Measurements from ENCODE around the gene NOL8. TPM values are rescaled to one million over a fixed set of nuclear protein-coding genes. Genes with fewer than 3 reads are reported as not detected.
A peak's percentile ranks its signal among the peaks of the same experiment; 100 is the strongest.

The NOL8 gene
- total and polyA plus RNA-seq, 2 experiments from 2014 or later = 26.0 to 42.7 TPM

DNA sequence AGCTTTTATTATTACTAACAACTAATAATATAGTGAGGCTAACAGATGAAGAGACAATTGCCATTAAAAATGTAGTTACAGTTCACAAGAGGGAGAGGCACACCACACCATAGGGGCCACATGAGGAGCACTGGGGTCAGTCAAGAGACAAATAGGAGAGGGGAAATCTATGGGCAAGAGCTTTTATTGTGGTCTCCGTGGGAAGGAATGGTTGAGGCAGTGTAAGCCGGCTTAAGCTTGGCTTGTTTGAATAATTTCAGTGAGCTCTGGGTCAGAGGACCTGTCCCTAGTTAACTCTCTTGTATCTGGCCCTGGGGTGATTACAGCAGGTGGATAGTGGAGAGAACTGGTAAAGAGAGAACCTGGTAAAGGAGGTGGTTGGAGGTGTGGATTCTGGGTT lies 43.9 kb upstream of the NOL8 start:
- no peak for TF ChIP-seq POLR2AphosphoS5 (IDR thresholded peaks at IDR 0.05; ENCODE audit: low read depth)
- TF ChIP-seq STAT1 (IDR thresholded peaks at IDR 0.05; ENCODE audit: unreplicated experiment) = no peak
- TF ChIP-seq, protein P1, sequence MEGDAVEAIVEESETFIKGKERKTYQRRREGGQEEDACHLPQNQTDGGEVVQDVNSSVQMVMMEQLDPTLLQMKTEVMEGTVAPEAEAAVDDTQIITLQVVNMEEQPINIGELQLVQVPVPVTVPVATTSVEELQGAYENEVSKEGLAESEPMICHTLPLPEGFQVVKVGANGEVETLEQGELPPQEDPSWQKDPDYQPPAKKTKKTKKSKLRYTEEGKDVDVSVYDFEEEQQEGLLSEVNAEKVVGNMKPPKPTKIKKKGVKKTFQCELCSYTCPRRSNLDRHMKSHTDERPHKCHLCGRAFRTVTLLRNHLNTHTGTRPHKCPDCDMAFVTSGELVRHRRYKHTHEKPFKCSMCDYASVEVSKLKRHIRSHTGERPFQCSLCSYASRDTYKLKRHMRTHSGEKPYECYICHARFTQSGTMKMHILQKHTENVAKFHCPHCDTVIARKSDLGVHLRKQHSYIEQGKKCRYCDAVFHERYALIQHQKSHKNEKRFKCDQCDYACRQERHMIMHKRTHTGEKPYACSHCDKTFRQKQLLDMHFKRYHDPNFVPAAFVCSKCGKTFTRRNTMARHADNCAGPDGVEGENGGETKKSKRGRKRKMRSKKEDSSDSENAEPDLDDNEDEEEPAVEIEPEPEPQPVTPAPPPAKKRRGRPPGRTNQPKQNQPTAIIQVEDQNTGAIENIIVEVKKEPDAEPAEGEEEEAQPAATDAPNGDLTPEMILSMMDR (conservative IDR thresholded peaks at IDR 0.05; ENCODE audit: low read depth in 2 of 2) = no peak
- TF ChIP-seq EZH2phosphoT487 (IDR thresholded peaks at IDR 0.05; ENCODE audit: unreplicated experiment) = no peak
- TF ChIP-seq ZNF114 (CRISPR knock-in tag; IDR thresholded peaks at IDR 0.05) = no peak
- TF ChIP-seq, protein P2, sequence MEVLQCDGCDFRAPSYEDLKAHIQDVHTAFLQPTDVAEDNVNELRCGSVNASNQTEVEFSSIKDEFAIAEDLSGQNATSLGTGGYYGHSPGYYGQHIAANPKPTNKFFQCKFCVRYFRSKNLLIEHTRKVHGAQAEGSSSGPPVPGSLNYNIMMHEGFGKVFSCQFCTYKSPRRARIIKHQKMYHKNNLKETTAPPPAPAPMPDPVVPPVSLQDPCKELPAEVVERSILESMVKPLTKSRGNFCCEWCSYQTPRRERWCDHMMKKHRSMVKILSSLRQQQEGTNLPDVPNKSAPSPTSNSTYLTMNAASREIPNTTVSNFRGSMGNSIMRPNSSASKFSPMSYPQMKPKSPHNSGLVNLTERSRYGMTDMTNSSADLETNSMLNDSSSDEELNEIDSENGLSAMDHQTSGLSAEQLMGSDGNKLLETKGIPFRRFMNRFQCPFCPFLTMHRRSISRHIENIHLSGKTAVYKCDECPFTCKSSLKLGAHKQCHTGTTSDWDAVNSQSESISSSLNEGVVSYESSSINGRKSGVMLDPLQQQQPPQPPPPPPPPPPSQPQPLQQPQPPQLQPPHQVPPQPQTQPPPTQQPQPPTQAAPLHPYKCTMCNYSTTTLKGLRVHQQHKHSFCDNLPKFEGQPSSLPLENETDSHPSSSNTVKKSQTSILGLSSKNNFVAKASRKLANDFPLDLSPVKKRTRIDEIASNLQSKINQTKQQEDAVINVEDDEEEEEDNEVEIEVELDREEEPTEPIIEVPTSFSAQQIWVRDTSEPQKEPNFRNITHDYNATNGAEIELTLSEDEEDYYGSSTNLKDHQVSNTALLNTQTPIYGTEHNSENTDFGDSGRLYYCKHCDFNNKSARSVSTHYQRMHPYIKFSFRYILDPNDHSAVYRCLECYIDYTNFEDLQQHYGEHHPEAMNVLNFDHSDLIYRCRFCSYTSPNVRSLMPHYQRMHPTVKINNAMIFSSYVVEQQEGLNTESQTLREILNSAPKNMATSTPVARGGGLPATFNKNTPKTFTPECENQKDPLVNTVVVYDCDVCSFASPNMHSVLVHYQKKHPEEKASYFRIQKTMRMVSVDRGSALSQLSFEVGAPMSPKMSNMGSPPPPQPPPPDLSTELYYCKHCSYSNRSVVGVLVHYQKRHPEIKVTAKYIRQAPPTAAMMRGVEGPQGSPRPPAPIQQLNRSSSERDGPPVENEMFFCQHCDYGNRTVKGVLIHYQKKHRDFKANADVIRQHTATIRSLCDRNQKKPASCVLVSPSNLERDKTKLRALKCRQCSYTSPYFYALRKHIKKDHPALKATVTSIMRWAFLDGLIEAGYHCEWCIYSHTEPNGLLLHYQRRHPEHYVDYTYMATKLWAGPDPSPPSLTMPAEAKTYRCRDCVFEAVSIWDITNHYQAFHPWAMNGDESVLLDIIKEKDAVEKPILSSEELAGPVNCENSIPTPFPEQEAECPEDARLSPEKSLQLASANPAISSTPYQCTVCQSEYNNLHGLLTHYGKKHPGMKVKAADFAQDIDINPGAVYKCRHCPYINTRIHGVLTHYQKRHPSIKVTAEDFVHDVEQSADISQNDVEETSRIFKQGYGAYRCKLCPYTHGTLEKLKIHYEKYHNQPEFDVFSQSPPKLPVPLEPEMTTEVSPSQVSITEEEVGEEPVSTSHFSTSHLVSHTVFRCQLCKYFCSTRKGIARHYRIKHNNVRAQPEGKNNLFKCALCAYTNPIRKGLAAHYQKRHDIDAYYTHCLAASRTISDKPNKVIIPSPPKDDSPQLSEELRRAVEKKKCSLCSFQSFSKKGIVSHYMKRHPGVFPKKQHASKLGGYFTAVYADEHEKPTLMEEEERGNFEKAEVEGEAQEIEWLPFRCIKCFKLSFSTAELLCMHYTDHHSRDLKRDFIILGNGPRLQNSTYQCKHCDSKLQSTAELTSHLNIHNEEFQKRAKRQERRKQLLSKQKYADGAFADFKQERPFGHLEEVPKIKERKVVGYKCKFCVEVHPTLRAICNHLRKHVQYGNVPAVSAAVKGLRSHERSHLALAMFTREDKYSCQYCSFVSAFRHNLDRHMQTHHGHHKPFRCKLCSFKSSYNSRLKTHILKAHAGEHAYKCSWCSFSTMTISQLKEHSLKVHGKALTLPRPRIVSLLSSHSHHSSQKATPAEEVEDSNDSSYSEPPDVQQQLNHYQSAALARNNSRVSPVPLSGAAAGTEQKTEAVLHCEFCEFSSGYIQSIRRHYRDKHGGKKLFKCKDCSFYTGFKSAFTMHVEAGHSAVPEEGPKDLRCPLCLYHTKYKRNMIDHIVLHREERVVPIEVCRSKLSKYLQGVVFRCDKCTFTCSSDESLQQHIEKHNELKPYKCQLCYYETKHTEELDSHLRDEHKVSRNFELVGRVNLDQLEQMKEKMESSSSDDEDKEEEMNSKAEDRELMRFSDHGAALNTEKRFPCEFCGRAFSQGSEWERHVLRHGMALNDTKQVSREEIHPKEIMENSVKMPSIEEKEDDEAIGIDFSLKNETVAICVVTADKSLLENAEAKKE (CRISPR knock-in tag; IDR thresholded peaks at IDR 0.05) = no peak
- TF ChIP-seq ETS1 (IDR thresholded peaks at IDR 0.05) = no peak
- no peak for TF ChIP-seq CREB1 (CRISPR knock-in tag; IDR thresholded peaks at IDR 0.05; ENCODE audit: low read depth)
- TF ChIP-seq EZH2 (IDR thresholded peaks at IDR 0.05; ENCODE audit: low read depth, unreplicated experiment) = no peak
- Histone ChIP-seq H3K4me1 (ENCODE audit: insufficient read depth) (peaks cover 9% of the 10 kb centered on the region; the same call in 1 of the 2 replicates), H3F3A (replicated peaks; ENCODE audit: low read depth) (no peaks in the 10 kb centered on the region), H4K20me1 (replicated peaks; ENCODE audit: insufficient read depth) (no peaks in the 10 kb centered on the region), H2AFZ (no peak overlapping the region), H3K27ac (ENCODE audit: low read depth) (no peak overlapping the region), H3K9me2 (ENCODE audit: insufficient read depth) (no peaks in the 10 kb centered on the region), H3K4me3 (no peak overlapping the region), H3K27me3 (ENCODE audit: insufficient read depth) (no peaks in the 10 kb centered on the region), H3K4me2 (no peak overlapping the region), H3K79me2 (replicated peaks; ENCODE audit: insufficient read depth) (no peaks in the 10 kb centered on the region), H3K36me3 (ENCODE audit: insufficient read depth) (no peaks in the 10 kb centered on the region)
- Mint-ChIP-seq H3K36me3 (ENCODE audit: low read depth) (peaks cover 1% of the 10 kb centered on the region; the same call in 1 of the 3 replicates), H3K9me3 (no peaks in the 10 kb centered on the region; the same call in 2 of the 3 replicates), H3K27ac (peak overlapping the region; percentile 2; the same call in 1 of the 2 replicates), H3K4me1 (peaks cover 9% of the 10 kb centered on the region), H3K27me3 (ENCODE audit: insufficient read depth, low read depth, poor library complexity) (peaks cover under 1% of the 10 kb centered on the region), H3K4me3 (no peak overlapping the region)
- ATAC-seq (peak; percentile 56), DNase-seq (ENCODE audit: low spot score) (peak; percentile 25)

All from GM23338 (cell line).